MM.1S (cell line): ENCODE results near the gene RNF212.

Source experiments
- DNase-seq: peaks from one replicate; pipeline ENCODE4 v3.0.0-alpha.2; 2015
- H2AFZ ChIP-seq: fragments of 300-600 bp; sonication (generic); 2 replicates; pipeline ENCODE4 v1.6.0; 2016; ENCODE audit warnings: antibody characterized with exemption, low read length
- H3F3A ChIP-seq: fragments of 300-600 bp; sonication (generic); 2 replicates; pipeline ENCODE4 v1.6.1; 2016; ENCODE audit warnings: mild to moderate bottlenecking, antibody characterized with exemption, low read length, moderate library complexity, mixed read lengths; ENCODE audit not compliant: insufficient read depth
- H3K27ac ChIP-seq: fragments of 300-600 bp; sonication (generic); 2 replicates; pipeline ENCODE4 v1.5.1; 2016; ENCODE audit warnings: mild to moderate bottlenecking, low read length
- H3K27me3 ChIP-seq: fragments of 300-600 bp; sonication (generic); replicated peaks from 2 replicates; pipeline ENCODE4 v1.6.0; 2016; ENCODE audit warnings: low read length; ENCODE audit not compliant: insufficient read depth
- H3K36me3 ChIP-seq: fragments of 300-600 bp; sonication (generic); replicated peaks from 2 replicates; pipeline ENCODE4 v1.6.1; 2016; ENCODE audit warnings: mild to moderate bottlenecking, low read length, mixed read lengths; ENCODE audit not compliant: insufficient read depth
- H3K4me1 ChIP-seq: fragments of 300-600 bp; sonication (generic); 2 replicates; pipeline ENCODE4 v1.6.1; 2016; ENCODE audit warnings: low read length, mixed read lengths
- H3K4me2 ChIP-seq: fragments of 300-600 bp; sonication (generic); 2 replicates; pipeline ENCODE4 v1.6.0; 2016; ENCODE audit warnings: low read depth, low read length
- H3K4me3 ChIP-seq: fragments of 300-600 bp; sonication (generic); 2 replicates; pipeline ENCODE4 v1.5.1; 2016; ENCODE audit warnings: low read length, mixed read lengths
- H3K79me2 ChIP-seq: fragments of 300-600 bp; sonication (generic); 2 replicates; pipeline ENCODE4 v1.6.1; 2016; ENCODE audit warnings: mixed run types, low read length, mixed read lengths
- H3K9ac ChIP-seq: fragments of 300-600 bp; sonication (generic); 2 replicates; pipeline ENCODE4 v1.6.1; 2016; ENCODE audit warnings: low read length, mixed read lengths
- H3K9me2 ChIP-seq: fragments of 300-600 bp; sonication (generic); replicated peaks from 2 replicates; pipeline ENCODE4 v1.6.1; 2016; ENCODE audit warnings: mild to moderate bottlenecking, low read length, mixed read lengths; ENCODE audit not compliant: insufficient read depth
- H3K9me3 ChIP-seq: fragments of 300-600 bp; sonication (generic); replicated peaks from 2 replicates; pipeline ENCODE4 v1.6.1; 2016; ENCODE audit warnings: mild to moderate bottlenecking, low read length, mixed read lengths; ENCODE audit not compliant: insufficient read depth
- H4K20me1 ChIP-seq: fragments of 300-600 bp; sonication (generic); 2 replicates; pipeline ENCODE4 v1.6.1; 2016; ENCODE audit warnings: mild to moderate bottlenecking, low read length, moderate library complexity, mixed read lengths; ENCODE audit not compliant: insufficient read depth
- EZH2 ChIP-seq: fragments of 300-600 bp; sonication (generic); optimal IDR thresholded peaks from 2 replicates; pipeline ENCODE3; 2017; ENCODE audit warnings: low read depth, mild to moderate bottlenecking, antibody characterized with exemption, low read length, mixed read lengths
- EZH2phosphoT487 ChIP-seq: fragments of 300-600 bp; sonication (generic); IDR thresholded peaks from 2 replicates; pipeline ENCODE4 v1.6.1; 2018; ENCODE audit warnings: antibody characterized with exemption, low read length
- TF ChIP-seq, protein P1 (sequence below): fragments of 300-600 bp; sonication (generic); IDR thresholded peaks from 2 replicates; pipeline ENCODE4 v1.5.1; 2016; ENCODE audit warnings: antibody characterized with exemption, low read length, mixed read lengths

RNF212 gene

GRCh38 chr4:1043651-1044468 is 69.5 kb downstream of the RNF212 start:
- DNase-seq = no peak
- no peak overlapping the region for H2AFZ ChIP-seq
- TF ChIP-seq EZH2phosphoT487 = no peak
- TF ChIP-seq, protein P1, sequence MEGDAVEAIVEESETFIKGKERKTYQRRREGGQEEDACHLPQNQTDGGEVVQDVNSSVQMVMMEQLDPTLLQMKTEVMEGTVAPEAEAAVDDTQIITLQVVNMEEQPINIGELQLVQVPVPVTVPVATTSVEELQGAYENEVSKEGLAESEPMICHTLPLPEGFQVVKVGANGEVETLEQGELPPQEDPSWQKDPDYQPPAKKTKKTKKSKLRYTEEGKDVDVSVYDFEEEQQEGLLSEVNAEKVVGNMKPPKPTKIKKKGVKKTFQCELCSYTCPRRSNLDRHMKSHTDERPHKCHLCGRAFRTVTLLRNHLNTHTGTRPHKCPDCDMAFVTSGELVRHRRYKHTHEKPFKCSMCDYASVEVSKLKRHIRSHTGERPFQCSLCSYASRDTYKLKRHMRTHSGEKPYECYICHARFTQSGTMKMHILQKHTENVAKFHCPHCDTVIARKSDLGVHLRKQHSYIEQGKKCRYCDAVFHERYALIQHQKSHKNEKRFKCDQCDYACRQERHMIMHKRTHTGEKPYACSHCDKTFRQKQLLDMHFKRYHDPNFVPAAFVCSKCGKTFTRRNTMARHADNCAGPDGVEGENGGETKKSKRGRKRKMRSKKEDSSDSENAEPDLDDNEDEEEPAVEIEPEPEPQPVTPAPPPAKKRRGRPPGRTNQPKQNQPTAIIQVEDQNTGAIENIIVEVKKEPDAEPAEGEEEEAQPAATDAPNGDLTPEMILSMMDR = no peak
- TF ChIP-seq EZH2 = no peak
- no peaks in the 10 kb centered on the region for H3K4me1 ChIP-seq
- no peaks in the 10 kb centered on the region for H3K9me2 ChIP-seq
- no peaks in the 10 kb centered on the region for H3K36me3 ChIP-seq
- H3F3A ChIP-seq = no peaks in the 10 kb centered on the region
- no peak overlapping the region for H3K27ac ChIP-seq
- no peak overlapping the region for H3K4me3 ChIP-seq
- no peaks in the 10 kb centered on the region for H4K20me1 ChIP-seq
- H3K9ac ChIP-seq = no peak overlapping the region
- H3K9me3 ChIP-seq = no peaks in the 10 kb centered on the region
- H3K27me3 ChIP-seq = no peaks in the 10 kb centered on the region
- H3K79me2 ChIP-seq = no peaks in the 10 kb centered on the region
- H3K4me2 ChIP-seq = no peak overlapping the region

DNA sequence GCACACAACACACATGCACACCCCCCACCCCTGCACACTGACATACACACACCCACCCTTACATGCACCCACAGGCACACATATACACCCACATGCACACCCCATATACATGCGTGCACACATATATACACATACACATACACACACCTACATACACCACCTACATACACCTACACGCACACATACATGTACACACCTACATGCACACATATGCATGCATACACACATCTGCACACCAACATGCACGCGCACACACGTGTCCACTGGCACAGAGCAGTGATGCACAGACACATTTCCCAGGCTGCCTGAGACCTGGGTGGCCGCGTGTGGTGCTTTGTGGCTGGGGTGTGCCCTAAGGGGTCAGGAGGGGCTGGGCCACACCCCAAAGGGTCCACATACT is 70.2 kb downstream of the RNF212 start:
- Histone ChIP-seq H3K27me3 (no peaks in the 10 kb centered on the region), H3K4me2 (no peak overlapping the region), H3K4me3 (no peak overlapping the region), H3K9ac (no peak overlapping the region), H3K27ac (no peak overlapping the region), H2AFZ (no peak overlapping the region), H3K4me1 (no peaks in the 10 kb centered on the region), H3K36me3 (no peaks in the 10 kb centered on the region), H3K9me2 (no peaks in the 10 kb centered on the region), H4K20me1 (no peaks in the 10 kb centered on the region), H3F3A (no peaks in the 10 kb centered on the region), H3K79me2 (no peaks in the 10 kb centered on the region), H3K9me3 (no peaks in the 10 kb centered on the region)
- TF ChIP-seq EZH2phosphoT487 (no peak), EZH2 (no peak)
- TF ChIP-seq, protein P1 = no peak
- no peak for DNase-seq

- Histone ChIP-seq H3K36me3 (no peaks in the 10 kb centered on the region), H3F3A (no peaks in the 10 kb centered on the region), H3K4me3 (no peak overlapping the region), H3K4me1 (no peaks in the 10 kb centered on the region), H4K20me1 (no peaks in the 10 kb centered on the region), H3K9me3 (no peaks in the 10 kb centered on the region), H3K9ac (no peak overlapping the region), H3K27ac (no peak overlapping the region), H3K9me2 (no peaks in the 10 kb centered on the region), H3K4me2 (no peak overlapping the region), H3K79me2 (no peaks in the 10 kb centered on the region), H2AFZ (no peak overlapping the region), H3K27me3 (no peaks in the 10 kb centered on the region)
- TF ChIP-seq EZH2 = no peak
- TF ChIP-seq, protein P1 = no peak
- no peak for TF ChIP-seq EZH2phosphoT487
- no peak for DNase-seq
Measured at GRCh38 chr4:1042352-1043055, 70.9 kb downstream of the RNF212 start.
